Muscle layer of colon (tissue), 2 donors: ENCODE data around the gene PLD5.
"Not testable (repeated sequence)": the region's sequence is repeated elsewhere in the genome, so short reads cannot be mapped to it uniquely, and the experiment has no call there.

Source experiments
- H3K27ac ChIP-seq: one replicate; pipeline ENCODE4 v1.7.0; 2013; ENCODE audit warnings: low read depth, mild to moderate bottlenecking, low read length, moderate library complexity
- H3K27me3 ChIP-seq, 2 donors: one replicate each; pipeline ENCODE4 v1.7.0; 2013; ENCODE audit warnings: low read length in 2 of 2, mild to moderate bottlenecking in 2 of 2; ENCODE audit not compliant: insufficient read depth in 2 of 2, control insufficient read depth in 1 of 2
- H3K36me3 ChIP-seq: one replicate; pipeline ENCODE4 v1.7.0; 2013; ENCODE audit warnings: mild to moderate bottlenecking, low read length; ENCODE audit not compliant: insufficient read depth
- H3K4me1 ChIP-seq: one replicate; pipeline ENCODE4 v1.7.0; 2013; ENCODE audit warnings: mild to moderate bottlenecking, low read length; ENCODE audit not compliant: insufficient read depth
- H3K4me3 ChIP-seq, 2 donors: one replicate each; pipeline ENCODE4 v1.7.0; 2013; ENCODE audit warnings: low read length in 2 of 2, low read depth in 1 of 2, mild to moderate bottlenecking in 1 of 2, moderate library complexity in 1 of 2
- H3K9ac ChIP-seq: one replicate; pipeline ENCODE4 v1.7.0; 2013; ENCODE audit warnings: low read length
- H3K9me3 ChIP-seq: one replicate; pipeline ENCODE4 v1.7.0; 2013; ENCODE audit warnings: mild to moderate bottlenecking, low read length
- donor health status: abdominal sarcoma.
- donor health status: Adenocarcinoma of cecum.

The PLD5 gene

DNA sequence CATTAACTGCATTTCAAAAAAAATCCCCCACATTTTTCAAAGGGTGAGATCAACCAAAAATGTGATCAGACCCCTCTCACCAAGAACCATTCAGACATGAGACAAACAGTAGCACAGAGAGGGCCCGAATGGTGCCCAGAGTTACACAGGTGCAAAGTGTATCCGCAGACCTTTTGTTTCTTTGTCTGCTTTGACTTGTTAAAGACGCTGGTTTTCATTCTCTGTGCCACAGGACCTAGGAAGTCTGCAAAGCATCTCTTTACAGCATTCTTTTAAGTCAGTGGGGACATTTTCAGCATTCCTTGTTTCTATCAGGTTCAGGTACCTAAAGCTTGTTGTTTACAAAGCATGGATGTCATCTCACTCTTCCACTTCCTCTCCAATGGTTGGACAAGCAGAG, 438.4 kb downstream of the PLD5 start:
- Histone ChIP-seq H3K4me3 (no peak overlapping the region), H3K4me1 (no peaks in the 10 kb centered on the region), H3K9me3 (no peaks in the 10 kb centered on the region), H3K9ac (no peak overlapping the region), H3K36me3 (no peaks in the 10 kb centered on the region), H3K27ac (no peak overlapping the region), H3K27me3 (no peaks in the 10 kb centered on the region)

- no peaks in the 10 kb centered on the region for H3K4me1 ChIP-seq
- H3K9me3 ChIP-seq, result no peaks in the 10 kb centered on the region
- H3K4me3 ChIP-seq, result no peak overlapping the region
- no peak overlapping the region for H3K27ac ChIP-seq
- no peaks in the 10 kb centered on the region for H3K27me3 ChIP-seq
- no peak overlapping the region for H3K9ac ChIP-seq
- no peaks in the 10 kb centered on the region for H3K36me3 ChIP-seq
Observed at GRCh38 chr1:242083742-242084141, 440.8 kb downstream of the PLD5 start.

- Histone ChIP-seq H3K27me3 (no peaks in the 10 kb centered on the region), H3K27ac (no peak overlapping the region), H3K4me3 (no peak overlapping the region), H3K9me3 (no peaks in the 10 kb centered on the region), H3K9ac (no peak overlapping the region), H3K36me3 (no peaks in the 10 kb centered on the region), H3K4me1 (no peaks in the 10 kb centered on the region)
Observed at GRCh38 chr1:242081446-242081845, 443.1 kb downstream of the PLD5 start.

- Histone ChIP-seq H3K27me3 (no peaks in the 10 kb centered on the region), H3K9me3 (no peaks in the 10 kb centered on the region), H3K36me3 (no peaks in the 10 kb centered on the region), H3K9ac (no peak overlapping the region), H3K4me3 (no peak overlapping the region), H3K27ac (no peak overlapping the region), H3K4me1 (no peaks in the 10 kb centered on the region)
Observed at GRCh38 chr1:242065813-242066212, 458.7 kb downstream of the PLD5 start.

GRCh38 chr1:242062271-242062670, 462.2 kb downstream of the PLD5 start:
- H3K9ac ChIP-seq, result no peak overlapping the region
- no peaks in the 10 kb centered on the region for H3K27me3 ChIP-seq
- no peaks in the 10 kb centered on the region for H3K4me1 ChIP-seq
- no peak overlapping the region for H3K27ac ChIP-seq
- no peaks in the 10 kb centered on the region for H3K9me3 ChIP-seq
- no peaks in the 10 kb centered on the region for H3K36me3 ChIP-seq
- no peak overlapping the region for H3K4me3 ChIP-seq

DNA sequence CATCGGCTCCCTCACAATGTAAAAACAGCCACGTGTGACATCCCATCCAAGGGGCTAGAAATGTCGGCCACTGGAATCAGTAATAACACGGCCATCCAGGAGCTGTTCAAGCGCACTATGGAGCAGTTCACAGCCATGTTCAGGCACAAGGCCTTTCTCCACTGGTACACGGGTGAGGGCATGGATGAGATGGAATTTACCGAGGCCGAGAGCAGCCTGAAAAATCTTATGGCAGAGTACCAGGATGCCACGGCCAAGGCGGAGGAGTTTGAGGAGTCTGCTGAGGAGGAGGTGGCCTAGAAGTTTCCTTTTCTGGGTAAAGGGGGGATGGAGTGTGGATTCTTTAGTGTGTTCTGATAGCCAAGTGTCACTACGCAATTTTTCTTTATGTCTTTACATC, 464.5 kb downstream of the PLD5 start:
- no peak overlapping the region for H3K9ac ChIP-seq
- no peaks in the 10 kb centered on the region for H3K9me3 ChIP-seq
- H3K27me3 ChIP-seq, result no peaks in the 10 kb centered on the region
- H3K27ac ChIP-seq, result no peak overlapping the region
- no peak overlapping the region for H3K4me3 ChIP-seq
- H3K36me3 ChIP-seq, result no peaks in the 10 kb centered on the region
- no peaks in the 10 kb centered on the region for H3K4me1 ChIP-seq

GRCh38 chr1:242058582-242058981, 465.9 kb downstream of the PLD5 start:
- H3K4me1 ChIP-seq, H3K27ac ChIP-seq, H3K9me3 ChIP-seq, H3K36me3 ChIP-seq, H3K9ac ChIP-seq, H3K4me3 ChIP-seq, H3K27me3 ChIP-seq: not testable (repeated sequence)

GRCh38 chr1:242058181-242058580, 466.3 kb downstream of the PLD5 start:
- not testable (repeated sequence) for H3K9me3 ChIP-seq, H3K36me3 ChIP-seq, H3K4me1 ChIP-seq, H3K27me3 ChIP-seq, H3K4me3 ChIP-seq, H3K27ac ChIP-seq, H3K9ac ChIP-seq

- Histone ChIP-seq H3K9ac (no peak overlapping the region), H3K4me1 (no peaks in the 10 kb centered on the region), H3K36me3 (no peaks in the 10 kb centered on the region), H3K4me3 (no peak overlapping the region), H3K27me3 (no peaks in the 10 kb centered on the region), H3K27ac (no peak overlapping the region), H3K9me3 (no peaks in the 10 kb centered on the region)
Observed at GRCh38 chr1:242057745-242058115, 466.8 kb downstream of the PLD5 start.

DNA sequence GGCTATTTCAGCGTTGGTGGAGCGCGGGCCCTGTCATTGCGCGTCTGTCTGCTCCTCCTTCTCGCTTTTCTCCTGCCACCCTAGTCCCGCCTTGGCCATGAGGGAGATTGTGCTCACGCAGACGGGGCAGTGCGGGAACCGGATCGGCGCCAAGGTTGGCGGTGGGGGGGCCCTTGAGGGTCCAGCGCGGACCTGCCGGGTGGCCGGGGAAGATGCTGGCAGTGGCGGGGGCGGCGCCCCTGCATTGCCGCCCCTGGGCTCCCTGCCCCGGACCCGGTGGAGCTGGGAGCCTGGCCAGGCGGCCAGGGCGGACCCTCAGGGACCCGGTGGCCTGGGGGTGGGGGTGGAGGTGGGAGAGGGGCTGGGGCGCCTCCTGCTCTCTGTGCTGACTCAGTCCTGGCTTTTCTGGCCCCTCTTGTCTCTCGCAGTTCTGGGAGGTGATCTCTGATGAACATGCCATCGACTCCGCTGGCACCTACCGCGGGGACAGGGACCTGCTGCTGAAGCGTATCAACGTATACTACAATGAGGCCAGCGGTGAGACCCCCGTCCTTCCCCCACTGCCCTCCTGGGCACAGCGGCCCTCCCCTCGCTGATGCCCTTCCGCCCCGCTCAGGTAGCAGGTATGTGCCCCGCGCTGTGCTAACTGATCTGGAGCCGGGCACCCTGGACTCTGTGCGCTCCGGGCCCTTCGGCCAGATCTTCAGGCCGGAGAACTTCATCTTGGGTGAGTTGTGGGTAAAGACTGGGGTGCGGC, 467.3 kb downstream of the PLD5 start:
- no peaks in the 10 kb centered on the region for H3K4me1 ChIP-seq
- H3K27me3 ChIP-seq, result no peaks in the 10 kb centered on the region
- no peak overlapping the region for H3K27ac ChIP-seq
- H3K4me3 ChIP-seq, result no peak overlapping the region
- H3K36me3 ChIP-seq, result no peaks in the 10 kb centered on the region
- no peaks in the 10 kb centered on the region for H3K9me3 ChIP-seq
- H3K9ac ChIP-seq, result no peak overlapping the region

DNA sequence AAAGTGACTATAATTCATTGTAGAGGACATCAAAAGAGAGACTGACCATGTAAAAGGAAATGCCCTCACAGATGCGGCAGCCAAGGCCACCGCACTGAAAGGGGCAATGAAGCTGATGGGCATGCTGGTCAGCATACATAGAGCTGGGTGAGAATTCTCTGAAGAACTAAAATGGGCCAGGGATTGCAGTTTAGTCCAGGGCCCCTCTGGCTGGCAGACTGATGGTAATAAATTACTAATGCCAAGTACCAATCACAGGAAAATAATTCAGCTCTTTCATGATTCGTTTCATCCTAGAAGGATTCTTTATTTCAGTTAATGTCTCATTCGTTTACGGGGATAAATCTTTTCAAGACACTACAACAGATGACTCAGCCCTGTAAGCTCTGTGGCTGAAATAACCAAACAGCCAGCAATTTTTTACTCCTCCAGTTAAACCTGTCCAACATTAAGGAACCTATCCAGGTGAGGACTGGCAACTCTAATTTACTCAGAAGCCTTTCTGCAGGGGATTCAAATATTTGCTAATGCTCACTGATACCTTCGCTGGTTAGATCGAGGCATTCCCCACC, 468.7 kb downstream of the PLD5 start:
- Histone ChIP-seq H3K27ac (no peak overlapping the region), H3K9me3 (no peaks in the 10 kb centered on the region), H3K9ac (no peak overlapping the region), H3K36me3 (no peaks in the 10 kb centered on the region), H3K4me1 (no peaks in the 10 kb centered on the region), H3K27me3 (no peaks in the 10 kb centered on the region), H3K4me3 (no peak overlapping the region)

GRCh38 chr1:242043165-242043564, 481.3 kb downstream of the PLD5 start:
- H3K4me3 ChIP-seq, result no peak overlapping the region

More at GRCh38 chr1:242043165-242043564, 481.3 kb downstream of the PLD5 start:
- Histone ChIP-seq H3K27me3 (no peaks in the 10 kb centered on the region), H3K9ac (no peak overlapping the region), H3K4me1 (no peaks in the 10 kb centered on the region), H3K36me3 (no peaks in the 10 kb centered on the region), H3K27ac (no peak overlapping the region), H3K9me3 (no peaks in the 10 kb centered on the region)
